ENCODE results near the gene HERC2.
"Not testable (repeated sequence)": the region's sequence is repeated elsewhere in the genome, so short reads cannot be mapped to it uniquely, and the experiment has no call there.

Gene HERC2

GRCh38 chr15:28125673-28126651 lies 196.0 kb downstream of the HERC2 start:
- DNase-seq = peak; percentile 19

- DNase-seq = no peak
These were observed 197.1 kb downstream of the HERC2 start for GRCh38 chr15:28124841-28125240.

GRCh38 chr15:28123408-28124023 lies 198.5 kb downstream of the HERC2 start:
- peak; percentile 12 for DNase-seq

- no peak for DNase-seq
These were observed 199.7 kb downstream of the HERC2 start for GRCh38 chr15:28122038-28122949.

- DNase-seq = not testable (repeated sequence)
These were observed 200.4 kb downstream of the HERC2 start for GRCh38 chr15:28121577-28121976.

- DNase-seq = no peak
These were observed 201.7 kb downstream of the HERC2 start for GRCh38 chr15:28120359-28120640.

GRCh38 chr15:28118531-28118930 lies 203.4 kb downstream of the HERC2 start:
- no peak for DNase-seq

GRCh38 chr15:28118083-28118482 lies 203.9 kb downstream of the HERC2 start:
- DNase-seq = no peak

- no peak for DNase-seq
These were observed 204.5 kb downstream of the HERC2 start for GRCh38 chr15:28117432-28117990.

- DNase-seq = no peak
These were observed 205.2 kb downstream of the HERC2 start for GRCh38 chr15:28116521-28117431.

- DNase-seq = no peak
These were observed 206.1 kb downstream of the HERC2 start for GRCh38 chr15:28115871-28116270.

- no peak for DNase-seq
These were observed 207.0 kb downstream of the HERC2 start for GRCh38 chr15:28114721-28115622.

- no peak for DNase-seq
These were observed 207.9 kb downstream of the HERC2 start for GRCh38 chr15:28114114-28114455.

- no peak for DNase-seq
These were observed 208.4 kb downstream of the HERC2 start for GRCh38 chr15:28113394-28114113.

GRCh38 chr15:28112962-28113361 lies 209.0 kb downstream of the HERC2 start:
- DNase-seq = no peak

- no peak for DNase-seq
These were observed 209.7 kb downstream of the HERC2 start for GRCh38 chr15:28112101-28112760.

GRCh38 chr15:28111543-28111942 lies 210.4 kb downstream of the HERC2 start:
- no peak for DNase-seq

GRCh38 chr15:28110481-28110881 lies 211.5 kb downstream of the HERC2 start:
- no peak for DNase-seq

GRCh38 chr15:28109626-28110455 lies 212.1 kb downstream of the HERC2 start:
- no peak for DNase-seq
